ENCODE data around the gene TRIM2. TPM values are rescaled to one million over a fixed set of nuclear protein-coding genes. Genes with fewer than 3 reads are reported as not detected.

The TRIM2 gene
- total RNA-seq, 1 donor from 2014 or later = 12.6 TPM

- peak; percentile 67 for DNase-seq
These were observed 18.6 kb downstream of the TRIM2 start for GRCh38 chr4:153222707-153223426.

GRCh38 chr4:153223427-153223801 lies 19.2 kb downstream of the TRIM2 start:
- DNase-seq = no peak

GRCh38 chr4:153223930-153224329 lies 19.7 kb downstream of the TRIM2 start:
- peak; percentile 81 for DNase-seq

GRCh38 chr4:153224474-153224873 lies 20.2 kb downstream of the TRIM2 start:
- DNase-seq = no peak

- DNase-seq = no peak
These were observed 23.3 kb downstream of the TRIM2 start for GRCh38 chr4:153227469-153228075.

- DNase-seq = peak; percentile 13
These were observed 24.4 kb downstream of the TRIM2 start for GRCh38 chr4:153228512-153229140.

- DNase-seq = no peak
These were observed 25.3 kb downstream of the TRIM2 start for GRCh38 chr4:153229545-153229944.

GRCh38 chr4:153232768-153233167 lies 28.5 kb downstream of the TRIM2 start:
- DNase-seq = peak; percentile 12

GRCh38 chr4:153233761-153234371 lies 29.6 kb downstream of the TRIM2 start:
- peak; percentile 78 for DNase-seq

GRCh38 chr4:153234885-153235284 lies 30.6 kb downstream of the TRIM2 start:
- peak; percentile 55 for DNase-seq

GRCh38 chr4:153238135-153238919 lies 34.1 kb downstream of the TRIM2 start:
- no peak for DNase-seq

- DNase-seq = no peak
These were observed 35.2 kb downstream of the TRIM2 start for GRCh38 chr4:153239409-153239808.

- DNase-seq = no peak
These were observed 37.1 kb downstream of the TRIM2 start for GRCh38 chr4:153241295-153241694.

GRCh38 chr4:153241970-153242838 lies 38.0 kb downstream of the TRIM2 start:
- DNase-seq = peak; percentile 49

- no peak for DNase-seq
These were observed 38.6 kb downstream of the TRIM2 start for GRCh38 chr4:153242839-153243324.

GRCh38 chr4:153243468-153243867 lies 39.2 kb downstream of the TRIM2 start:
- no peak for DNase-seq

GRCh38 chr4:153244969-153245368 lies 40.7 kb downstream of the TRIM2 start:
- no peak for DNase-seq

- DNase-seq = no peak
These were observed 41.5 kb downstream of the TRIM2 start for GRCh38 chr4:153245775-153246174.

GRCh38 chr4:153246446-153247115 lies 42.3 kb downstream of the TRIM2 start:
- DNase-seq = no peak

GRCh38 chr4:153247116-153247490 lies 42.9 kb downstream of the TRIM2 start:
- no peak for DNase-seq

- no peak for DNase-seq
These were observed 44.5 kb downstream of the TRIM2 start for GRCh38 chr4:153248641-153249198.

Data from dermis blood vessel endothelial cell (primary cell).